LHCN-M2 (cell line): Measurements from ENCODE around the gene BSPRY. TPM values are rescaled to one million over a fixed set of nuclear protein-coding genes. Genes with fewer than 3 reads are reported as not detected.
"Not testable (repeated sequence)": the region's sequence is repeated elsewhere in the genome, so short reads cannot be mapped to it uniquely, and the experiment has no call there.

Experiments
- DNase-seq: peaks from one replicate; pipeline ENCODE4 v3.0.0-alpha.2; 2012; ENCODE audit warnings: low read depth
- total RNA-seq: library from RNA; depleted of rRNA; stranded (reverse); fragments of >200 nt; gene quantifications from 2 replicates; pipeline ENCODE4 v1.2.3, GENCODE V29; 2014

Gene BSPRY
- total RNA-seq, 1 experiment from 2014 or later, result not detected

- DNase-seq, result no peak
Measured at GRCh38 chr9:113341712-113342410, 7.5 kb upstream of the BSPRY start.

GRCh38 chr9:113343732-113344231, 5.6 kb upstream of the BSPRY start:
- DNase-seq, result peak; percentile 54

GRCh38 chr9:113345190-113345589, 4.2 kb upstream of the BSPRY start:
- no peak for DNase-seq

- no peak for DNase-seq
Measured at GRCh38 chr9:113345671-113346070, 3.7 kb upstream of the BSPRY start.

- no peak for DNase-seq
Measured at GRCh38 chr9:113348437-113348836, 904 bp upstream of the BSPRY start.

- DNase-seq, result no peak
Measured at GRCh38 chr9:113349066-113349444, 286 bp upstream of the BSPRY start.

- DNase-seq, result no peak
Measured at GRCh38 chr9:113350107-113350661, 843 bp downstream of the BSPRY start.

GRCh38 chr9:113350937-113351336, 1.6 kb downstream of the BSPRY start:
- DNase-seq, result no peak

- DNase-seq, result no peak
Measured at GRCh38 chr9:113352006-113352405, 2.7 kb downstream of the BSPRY start.

GRCh38 chr9:113352411-113352810, 3.1 kb downstream of the BSPRY start:
- DNase-seq, result no peak

GRCh38 chr9:113355040-113355596, 5.8 kb downstream of the BSPRY start:
- DNase-seq, result peak; percentile 32

GRCh38 chr9:113356686-113357292, 7.4 kb downstream of the BSPRY start:
- no peak for DNase-seq

- peak; percentile 28 for DNase-seq
Measured at GRCh38 chr9:113359385-113359784, 10.0 kb downstream of the BSPRY start.

GRCh38 chr9:113360242-113360842, 11.0 kb downstream of the BSPRY start:
- DNase-seq, result no peak

GRCh38 chr9:113361304-113362018, 12.1 kb downstream of the BSPRY start:
- peak; percentile 65 for DNase-seq

GRCh38 chr9:113363336-113363735, 14.0 kb downstream of the BSPRY start:
- DNase-seq, result peak; percentile 78

- no peak for DNase-seq
Measured at GRCh38 chr9:113364951-113365350, 15.6 kb downstream of the BSPRY start.

GRCh38 chr9:113365652-113366051, 16.3 kb downstream of the BSPRY start:
- DNase-seq, result not testable (repeated sequence)

- no peak for DNase-seq
Measured at GRCh38 chr9:113368348-113368981, 19.1 kb downstream of the BSPRY start.

GRCh38 chr9:113368982-113369854, 19.9 kb downstream of the BSPRY start:
- DNase-seq, result no peak
